HFF-Myc (cell line): ENCODE measurements around the gene BCAS3.

ENCODE experiments used
- DNase-seq: peaks from one replicate; pipeline ENCODE4 v3.0.0-alpha.2; 2011; ENCODE audit warnings: low read depth; ENCODE audit errors: extremely low read depth
- H3K4me3 ChIP-seq: replicated peaks from 2 replicates; pipeline ENCODE4 v1.5.1; 2011; ENCODE audit warnings: low read depth, mild to moderate bottlenecking, control low read depth, low read length
- TF ChIP-seq, protein P1 (sequence below): IDR thresholded peaks from 2 replicates; pipeline ENCODE4 v1.5.1; 2012; ENCODE audit warnings: mild to moderate bottlenecking, low read depth, low read length, control low read depth; ENCODE audit errors: missing control alignments

The BCAS3 gene

DNA sequence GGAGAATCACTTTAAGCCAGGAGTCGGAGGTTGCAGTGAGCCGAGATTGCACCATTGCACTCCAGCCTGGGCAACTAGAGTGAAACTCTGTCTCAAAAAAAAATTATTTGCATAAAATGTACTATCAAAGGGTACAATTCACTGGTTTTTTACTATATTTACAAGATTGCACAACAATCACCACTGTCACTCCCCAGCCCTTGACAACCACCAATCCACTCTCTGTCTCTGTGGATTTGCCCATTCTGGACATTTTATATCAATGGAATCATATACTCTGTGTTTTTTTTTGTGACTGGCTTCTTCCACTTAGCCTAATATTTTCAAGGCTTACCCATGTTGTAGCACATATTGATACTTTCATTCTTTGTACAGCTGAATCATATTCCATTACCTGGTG is 740.8 kb downstream of the BCAS3 start:
- no peak overlapping the region for H3K4me3 ChIP-seq

DNA sequence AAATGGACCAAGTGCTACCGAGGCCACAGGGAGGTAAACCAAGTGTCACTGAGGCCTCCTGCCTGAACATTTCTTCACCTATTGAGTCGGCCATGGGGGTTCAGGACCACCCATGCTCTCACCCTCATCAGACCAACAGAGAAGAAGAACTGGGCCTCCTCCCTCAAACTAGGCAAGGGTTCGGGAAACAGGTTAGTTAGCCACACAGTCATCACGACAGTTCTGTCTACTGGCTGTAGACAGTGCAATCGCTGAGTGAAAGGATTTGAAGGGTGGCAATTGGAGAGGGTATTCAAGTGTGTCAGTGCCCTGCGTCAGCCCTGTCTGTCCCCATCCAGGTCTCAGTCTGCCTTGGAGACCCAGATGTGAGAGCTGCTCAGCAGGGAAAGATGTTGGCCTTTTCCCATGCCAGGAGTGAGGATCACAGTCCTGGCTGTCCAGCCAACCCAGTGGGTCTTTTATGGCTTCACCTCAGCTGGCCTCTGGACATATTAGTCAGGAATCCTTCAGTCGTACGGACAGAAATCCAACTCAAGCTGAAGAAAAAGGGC is 741.9 kb downstream of the BCAS3 start:
- no peak for DNase-seq
- TF ChIP-seq, protein P1, sequence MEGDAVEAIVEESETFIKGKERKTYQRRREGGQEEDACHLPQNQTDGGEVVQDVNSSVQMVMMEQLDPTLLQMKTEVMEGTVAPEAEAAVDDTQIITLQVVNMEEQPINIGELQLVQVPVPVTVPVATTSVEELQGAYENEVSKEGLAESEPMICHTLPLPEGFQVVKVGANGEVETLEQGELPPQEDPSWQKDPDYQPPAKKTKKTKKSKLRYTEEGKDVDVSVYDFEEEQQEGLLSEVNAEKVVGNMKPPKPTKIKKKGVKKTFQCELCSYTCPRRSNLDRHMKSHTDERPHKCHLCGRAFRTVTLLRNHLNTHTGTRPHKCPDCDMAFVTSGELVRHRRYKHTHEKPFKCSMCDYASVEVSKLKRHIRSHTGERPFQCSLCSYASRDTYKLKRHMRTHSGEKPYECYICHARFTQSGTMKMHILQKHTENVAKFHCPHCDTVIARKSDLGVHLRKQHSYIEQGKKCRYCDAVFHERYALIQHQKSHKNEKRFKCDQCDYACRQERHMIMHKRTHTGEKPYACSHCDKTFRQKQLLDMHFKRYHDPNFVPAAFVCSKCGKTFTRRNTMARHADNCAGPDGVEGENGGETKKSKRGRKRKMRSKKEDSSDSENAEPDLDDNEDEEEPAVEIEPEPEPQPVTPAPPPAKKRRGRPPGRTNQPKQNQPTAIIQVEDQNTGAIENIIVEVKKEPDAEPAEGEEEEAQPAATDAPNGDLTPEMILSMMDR = no peak
- no peak overlapping the region for H3K4me3 ChIP-seq

More for the DNA sequence above, 740.8 kb downstream of the BCAS3 start:
- no peak for DNase-seq
- TF ChIP-seq, protein P1 = no peak

DNA sequence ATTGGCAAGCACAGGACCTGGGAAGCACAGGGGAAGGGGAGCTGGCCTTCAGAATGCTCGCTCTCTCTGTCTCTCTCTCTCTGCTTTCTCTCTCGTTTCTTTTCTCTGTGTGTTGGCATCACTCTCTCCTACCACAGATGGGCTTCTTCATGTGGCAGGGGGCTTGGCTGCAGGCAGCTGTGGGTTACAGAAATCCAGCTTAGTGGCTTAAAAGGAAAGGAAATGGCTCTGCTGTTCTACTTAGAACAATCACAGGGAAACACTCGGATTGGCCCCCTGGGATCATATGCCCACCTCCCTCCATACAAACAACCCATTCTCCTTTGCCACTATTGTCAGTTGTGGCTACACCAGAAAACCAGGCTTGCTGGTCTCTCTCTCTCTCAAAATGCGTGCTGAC is 742.4 kb downstream of the BCAS3 start:
- DNase-seq = no peak
- no peak overlapping the region for H3K4me3 ChIP-seq
- TF ChIP-seq, protein P1 = no peak

DNA sequence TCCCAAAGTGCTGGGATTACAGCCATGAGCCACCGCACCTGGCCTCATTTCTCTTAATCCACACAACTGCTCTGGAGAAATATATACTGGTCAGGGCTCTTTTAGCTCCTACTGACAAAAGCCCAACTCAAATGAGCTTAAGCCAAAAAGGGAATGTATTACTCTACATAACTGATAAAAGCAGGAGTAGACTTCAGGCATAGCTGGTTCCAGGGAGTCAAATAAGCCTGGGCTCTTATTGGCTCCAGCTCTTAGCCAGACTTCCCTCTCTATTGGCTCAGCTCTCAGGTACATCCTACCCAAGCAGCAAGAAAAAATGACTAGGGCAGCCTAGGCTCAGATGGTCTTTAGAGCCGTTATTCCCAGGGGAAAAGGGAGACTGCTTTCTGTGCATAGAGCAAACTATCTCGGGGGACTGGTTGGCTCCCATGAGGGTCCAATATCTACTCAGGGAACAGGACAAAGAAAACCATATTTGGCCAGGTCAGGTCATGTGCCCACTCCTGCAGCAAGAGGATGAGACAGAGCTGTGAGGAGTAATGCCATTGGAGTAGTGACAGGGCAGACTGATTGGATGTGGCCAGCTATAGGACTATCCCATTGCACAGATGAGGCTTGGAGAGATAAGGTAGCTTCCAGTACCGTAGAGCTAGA is 743.2 kb downstream of the BCAS3 start:
- TF ChIP-seq, protein P1 = no peak
- no peak for DNase-seq
- H3K4me3 ChIP-seq = no peak overlapping the region

DNA sequence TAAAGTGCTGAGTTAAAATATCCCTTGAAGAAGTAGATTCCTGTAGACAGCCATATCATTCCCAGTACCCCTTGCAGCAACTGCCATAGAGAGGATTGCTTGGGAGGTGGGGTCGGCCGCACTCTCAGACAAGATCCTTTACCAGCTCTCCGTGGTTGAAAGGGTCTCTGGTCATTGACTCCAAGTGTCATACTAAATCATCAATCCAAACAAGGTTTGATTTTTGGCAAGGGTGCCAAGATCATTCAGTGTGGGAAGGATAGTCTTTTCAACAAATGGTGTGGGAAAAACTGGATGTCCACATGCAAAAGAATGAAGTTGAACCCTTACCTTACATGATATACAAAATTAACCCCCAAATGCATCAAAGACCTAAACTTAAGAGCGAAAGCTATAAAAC is 743.8 kb downstream of the BCAS3 start:
- TF ChIP-seq, protein P1 = no peak
- H3K4me3 ChIP-seq = no peak overlapping the region
- no peak for DNase-seq

DNA sequence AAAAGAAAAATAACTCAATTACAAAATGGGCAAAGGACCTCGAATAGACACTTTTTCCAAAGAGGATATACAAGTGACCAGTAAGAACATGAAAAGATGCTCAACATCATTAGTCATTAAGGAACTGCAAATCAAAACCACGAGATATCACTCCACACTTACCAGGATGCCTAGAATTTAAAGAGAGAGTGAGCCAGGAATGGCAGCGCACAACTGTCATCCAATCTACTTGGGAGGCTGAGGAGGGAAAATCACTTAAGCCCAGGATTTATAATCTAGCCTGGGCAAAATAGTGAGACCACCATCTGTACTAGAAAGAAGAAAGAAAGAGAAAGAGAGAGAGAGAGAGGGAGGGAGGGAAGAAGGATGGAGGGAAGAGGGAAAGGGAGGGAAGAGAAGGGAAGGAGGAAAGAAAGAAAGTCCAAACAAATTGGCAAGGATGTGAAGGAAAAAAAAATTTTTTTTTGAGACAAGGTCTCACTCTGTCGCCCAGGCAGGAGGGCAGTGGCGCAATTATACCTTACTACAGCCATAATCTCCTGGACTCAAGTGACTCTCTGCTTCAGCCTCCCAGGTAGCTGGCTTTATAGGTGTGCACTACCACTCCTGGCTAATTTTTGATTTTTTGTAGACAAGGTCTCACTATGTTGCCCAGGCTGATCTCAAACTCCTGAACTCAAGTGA is 744.6 kb downstream of the BCAS3 start:
- no peak for DNase-seq
- H3K4me3 ChIP-seq = no peak overlapping the region
- TF ChIP-seq, protein P1 = no peak
